ENCODE data around the gene DCP2.
"Not testable (repeated sequence)": the region's sequence is repeated elsewhere in the genome, so short reads cannot be mapped to it uniquely, and the experiment has no call there.

The DCP2 gene

DNA sequence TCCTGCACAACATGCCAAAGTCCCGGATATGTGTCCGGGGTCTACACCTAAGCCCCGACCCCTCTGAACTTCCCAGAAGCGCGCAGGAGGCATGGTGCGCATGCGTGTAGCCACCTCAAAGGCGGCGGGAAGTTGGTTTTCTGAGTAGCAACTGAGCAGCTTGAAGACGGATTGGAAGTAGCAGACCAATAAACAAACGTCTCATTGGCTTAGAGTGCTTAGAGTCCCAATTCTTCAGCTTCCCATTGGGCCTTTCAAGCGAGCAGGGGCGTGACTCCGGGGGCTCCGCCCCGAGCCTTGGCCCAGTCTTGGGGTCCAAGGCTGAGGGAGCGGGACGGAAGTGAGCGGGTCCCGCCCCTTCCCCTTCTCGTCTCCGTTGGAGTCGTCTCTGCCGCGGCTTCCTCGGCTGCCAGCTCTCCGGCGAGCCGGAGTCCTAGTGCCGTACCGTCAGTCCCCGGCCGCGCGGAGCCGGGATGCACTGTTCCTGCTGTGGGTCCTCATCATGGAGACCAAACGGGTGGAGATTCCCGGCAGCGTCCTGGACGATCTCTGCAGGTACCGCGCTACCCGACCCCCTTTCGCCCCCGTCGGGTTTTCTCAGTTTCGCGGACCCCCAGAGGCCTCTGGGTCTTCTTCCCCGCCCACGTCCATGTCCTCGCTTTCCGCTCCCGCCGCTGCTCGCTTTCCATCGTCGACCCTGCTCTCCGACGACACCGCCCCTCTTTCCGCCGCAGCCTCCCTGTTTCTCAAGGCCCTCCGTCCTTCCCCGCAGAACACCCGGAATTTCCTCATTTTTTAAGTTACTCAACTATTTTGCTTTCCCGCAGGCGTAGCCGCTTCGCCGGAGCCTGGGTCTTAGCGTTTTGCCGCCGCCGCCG, at the start of gene DCP2:
TSS of gene DCP2 (plus strand) at position 367 of the 878 bp plus-strand sequence. CDS start at position 503, 136 bp downstream.
- peak; percentile 99 for DNase-seq

DNA sequence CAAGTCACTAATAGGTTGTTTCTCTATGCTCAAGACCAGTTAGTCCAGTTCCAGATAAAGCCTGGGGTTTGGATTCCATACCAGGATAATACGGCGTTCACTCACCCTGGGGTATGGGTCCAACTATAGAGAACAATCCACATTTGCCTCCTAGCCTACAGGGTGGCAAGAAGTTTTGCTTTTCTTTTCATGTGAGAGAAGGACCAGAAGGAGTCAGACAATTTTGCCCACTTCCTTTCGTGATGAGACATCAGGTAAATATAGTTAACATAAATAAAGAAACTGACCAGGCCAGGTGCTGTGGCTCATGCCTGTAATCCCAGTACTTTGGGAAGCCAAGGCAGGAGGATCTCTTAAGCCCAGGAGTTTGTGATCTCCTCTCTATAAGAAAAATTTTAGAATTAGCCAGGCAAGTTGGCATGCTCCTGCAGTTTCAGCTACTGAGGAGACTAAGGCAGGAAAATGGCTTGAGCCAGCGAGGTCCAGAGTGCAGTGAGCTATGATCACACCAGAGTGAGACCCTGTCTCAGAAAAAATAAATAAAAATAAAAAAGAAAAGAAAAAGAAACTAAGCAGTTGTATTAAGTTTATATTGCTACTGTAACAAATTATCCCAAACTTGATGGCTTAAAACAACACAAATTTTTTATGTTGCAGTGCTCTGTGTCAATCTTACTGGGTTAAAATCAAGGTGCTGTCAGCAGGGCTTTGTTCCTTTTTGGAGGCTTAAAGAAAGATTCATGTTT, 47.1 kb upstream of the DCP2 start:
- DNase-seq: no peak

DNA sequence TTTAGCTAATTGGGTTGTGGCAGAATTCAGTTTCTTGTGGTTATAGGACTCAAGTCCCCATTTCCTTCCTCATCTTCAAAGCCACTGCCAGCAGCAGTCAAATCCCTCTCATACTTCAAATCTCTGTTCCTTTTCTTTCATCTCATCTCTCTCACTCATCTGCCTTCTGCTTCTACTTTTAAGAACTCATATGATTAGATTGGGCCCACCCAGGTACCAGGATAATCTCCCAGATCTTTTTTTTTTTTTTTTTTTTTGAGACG, 46.6 kb upstream of the DCP2 start:
- no peak for DNase-seq

DNA sequence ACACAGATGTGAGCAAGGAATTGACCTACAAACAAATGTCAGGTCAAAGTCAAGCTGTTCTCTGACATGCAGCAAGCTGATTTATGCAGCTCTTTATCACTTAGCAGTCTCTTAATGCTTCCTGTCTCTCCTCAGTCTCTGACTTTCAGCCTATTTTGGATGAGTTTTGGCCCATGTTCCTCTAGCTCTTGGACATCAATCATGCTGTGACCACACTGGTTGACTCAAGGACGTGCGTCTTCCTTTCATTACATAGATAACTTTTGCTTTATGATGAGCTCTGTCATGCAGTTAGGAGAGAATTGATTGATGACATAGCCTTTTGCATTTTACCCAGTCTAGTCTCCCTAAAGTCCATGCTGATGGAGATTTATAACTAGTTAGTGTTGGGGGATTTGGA, 45.1 kb upstream of the DCP2 start:
- DNase-seq: no peak

DNA sequence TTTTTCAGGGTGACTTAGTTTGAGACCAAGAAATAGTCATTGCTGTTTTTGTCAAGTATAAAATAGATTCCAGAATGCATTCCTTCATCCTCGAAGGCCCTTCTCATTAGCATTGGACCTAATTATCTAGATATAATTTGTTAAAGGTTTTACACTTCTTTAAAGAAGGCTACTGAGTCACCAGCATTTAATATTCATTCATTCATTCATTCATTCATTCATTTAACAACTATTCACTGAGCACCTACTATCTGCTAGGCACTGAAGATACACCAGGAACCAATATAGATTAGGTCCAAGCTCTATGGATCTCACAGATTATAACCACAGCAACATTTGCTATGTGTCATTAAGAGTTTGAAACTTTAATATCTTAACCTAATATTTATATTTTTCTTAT, 43.5 kb upstream of the DCP2 start:
- DNase-seq: no peak

DNA sequence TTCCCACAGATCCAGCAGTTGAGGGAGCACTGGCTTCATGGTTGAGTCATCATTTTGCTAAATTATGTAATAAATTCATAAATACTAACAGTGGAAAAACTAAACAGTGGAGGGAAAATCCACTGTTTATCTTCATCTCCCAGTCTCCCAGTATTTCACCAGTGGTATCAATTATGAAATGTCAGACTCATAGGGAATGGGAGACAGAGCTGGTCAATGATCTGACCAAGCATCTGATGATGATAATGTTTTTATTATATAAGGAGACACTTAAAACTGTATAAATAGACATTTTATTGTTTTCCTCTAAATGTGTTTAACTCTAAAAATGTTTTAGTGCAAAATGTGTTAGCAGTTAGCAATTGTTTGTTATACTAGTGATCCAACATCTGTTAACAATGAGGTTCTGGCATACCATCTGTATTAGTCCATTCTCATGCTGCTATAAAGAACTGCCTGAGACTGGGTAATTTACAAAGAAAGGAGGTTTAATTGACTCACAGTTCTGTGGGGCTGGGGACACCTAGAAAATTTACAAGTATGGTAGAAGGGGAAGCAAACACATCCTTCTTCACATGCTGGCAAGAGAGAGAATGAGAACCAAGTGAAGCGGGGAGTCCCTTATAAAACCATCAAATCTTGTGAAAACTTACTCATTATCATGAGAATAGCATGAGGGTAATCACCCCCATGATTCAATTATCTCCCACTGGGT, 42.8 kb upstream of the DCP2 start:
- DNase-seq: no peak

DNA sequence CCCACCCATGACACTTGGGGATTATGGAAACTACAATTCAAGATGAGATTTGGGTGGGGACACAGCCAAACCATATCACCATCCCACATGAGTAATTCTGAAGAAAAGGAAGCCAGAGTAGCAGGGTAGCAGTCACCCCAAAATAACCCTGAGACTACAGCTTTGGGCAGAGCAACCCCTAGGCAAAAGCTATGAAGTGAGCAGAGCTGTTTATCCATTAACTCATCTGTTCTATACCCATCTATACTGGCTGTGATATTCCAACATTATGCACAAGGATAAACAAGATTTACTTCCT, 42.3 kb upstream of the DCP2 start:
- no peak for DNase-seq

DNA sequence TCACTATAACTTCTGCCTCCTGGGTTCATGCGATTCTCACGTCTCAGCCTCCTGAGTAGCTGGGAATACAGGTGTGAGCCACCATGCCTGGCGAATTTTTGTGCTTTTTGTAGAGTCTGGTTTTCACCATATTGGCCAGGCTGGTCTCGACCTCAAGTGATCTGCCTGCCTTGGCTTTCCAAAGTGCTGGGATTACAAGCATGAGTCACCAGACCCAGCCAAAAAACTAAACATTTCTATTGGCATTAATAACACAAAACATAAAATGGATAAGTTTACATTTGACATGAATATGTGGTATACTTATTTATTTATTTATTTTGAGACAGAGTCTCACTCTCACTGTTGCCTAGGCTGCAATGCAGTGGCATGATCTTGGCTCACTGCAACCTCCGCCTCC, 40.9 kb upstream of the DCP2 start:
- no peak for DNase-seq

DNA sequence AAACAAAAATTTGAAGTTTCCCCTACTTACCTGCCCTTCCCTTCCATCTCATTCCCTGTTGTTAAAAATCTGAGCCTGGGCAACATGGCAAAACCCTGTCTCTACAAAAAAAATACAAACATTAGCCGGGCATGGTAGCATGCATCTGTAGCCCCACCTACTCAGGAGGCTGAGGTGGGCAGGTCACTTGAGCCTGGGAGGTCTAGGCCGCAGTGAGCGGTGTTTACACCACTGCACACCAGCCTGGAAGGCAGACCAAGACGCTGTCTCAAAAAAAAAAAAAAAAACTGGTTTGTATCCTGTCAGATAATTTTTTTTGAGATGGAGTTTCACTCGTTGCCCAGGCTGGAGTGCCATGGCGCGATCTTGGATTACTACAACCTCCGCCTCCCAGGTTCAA, 38.3 kb upstream of the DCP2 start:
- no peak for DNase-seq

DNA sequence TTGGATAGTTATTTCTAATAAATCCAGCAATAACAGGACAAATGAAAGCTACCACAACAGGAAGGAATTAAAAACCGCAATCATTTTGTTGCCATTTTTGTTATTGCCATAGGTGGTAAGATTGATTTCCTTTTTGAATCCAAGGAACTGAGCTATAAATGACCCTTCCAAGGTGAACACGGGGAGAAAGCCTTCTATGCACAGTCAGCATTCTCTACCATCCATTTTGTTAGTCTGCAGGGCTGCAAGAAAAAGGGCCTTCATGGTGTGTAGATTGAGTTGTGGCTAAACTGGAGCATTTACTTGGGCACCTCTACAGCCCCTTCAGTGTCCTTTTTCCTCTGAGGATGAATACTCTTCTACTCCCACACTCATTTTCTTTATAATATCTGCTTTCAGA, 35.9 kb upstream of the DCP2 start:
- no peak for DNase-seq

DNA sequence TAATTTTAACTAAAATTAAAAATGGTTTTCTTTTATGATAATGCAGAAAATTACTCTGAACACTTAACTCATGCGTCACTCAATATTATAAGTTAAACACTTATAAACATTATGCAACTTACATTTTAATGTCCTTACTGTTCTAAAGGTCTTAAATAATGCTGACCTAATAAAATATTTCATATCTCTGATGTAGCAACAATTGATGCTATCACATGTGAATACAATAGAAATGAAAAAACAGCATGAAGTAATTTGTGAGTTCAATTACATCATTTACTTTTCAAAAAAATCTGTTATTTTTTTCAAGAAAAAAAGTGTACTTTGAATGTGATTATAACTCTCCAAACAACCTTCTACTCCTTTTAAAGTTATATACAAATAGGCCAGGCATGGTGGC, 28.1 kb upstream of the DCP2 start:
- DNase-seq: no peak

DNA sequence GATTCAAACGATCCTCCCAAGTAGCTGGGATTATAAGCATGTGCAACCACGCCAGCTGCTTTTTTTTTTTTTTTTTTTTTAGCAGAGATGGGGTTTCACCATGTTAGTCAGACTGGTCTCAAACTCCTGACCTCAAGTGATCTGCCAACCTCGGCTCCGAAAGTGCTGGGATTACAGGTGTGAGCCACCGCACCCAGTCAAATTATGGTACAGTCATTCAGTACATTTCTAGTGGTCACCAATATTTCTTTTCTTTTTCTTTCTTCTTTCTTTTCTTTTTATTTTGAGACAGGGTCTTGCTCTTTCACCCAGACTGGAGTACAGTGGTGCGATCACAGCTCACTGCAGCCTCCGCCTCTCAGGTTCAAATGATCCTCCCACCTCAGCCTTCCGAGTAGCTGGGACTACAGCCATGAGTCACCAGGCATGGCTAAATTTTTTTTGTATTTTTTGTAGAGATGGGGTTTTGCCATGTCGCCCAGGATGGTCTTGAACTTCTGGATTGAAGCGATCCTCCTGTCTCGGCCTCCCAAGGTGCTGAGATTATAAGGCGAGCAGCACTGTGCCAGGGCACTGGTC, 25.4 kb upstream of the DCP2 start:
- no peak for DNase-seq

DNA sequence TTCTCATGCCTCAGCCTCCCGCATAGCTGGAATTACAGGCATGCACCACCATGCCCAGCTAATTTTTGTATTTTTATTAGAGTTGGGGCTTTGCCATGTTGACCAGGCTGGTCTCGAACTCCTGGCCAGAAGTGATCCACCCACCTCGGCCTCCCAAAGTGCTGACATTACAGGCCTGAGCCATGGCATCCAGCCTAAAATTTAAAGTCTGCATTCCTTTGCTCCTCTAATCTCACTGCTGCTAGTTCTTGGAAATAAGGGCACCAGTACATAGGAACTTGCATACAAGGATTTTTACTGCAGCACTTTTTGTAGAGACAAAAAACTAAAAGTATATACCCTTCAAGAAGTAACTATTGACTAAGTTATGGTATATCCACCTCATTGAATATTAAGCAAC, 20.0 kb upstream of the DCP2 start:
- no peak for DNase-seq

DNA sequence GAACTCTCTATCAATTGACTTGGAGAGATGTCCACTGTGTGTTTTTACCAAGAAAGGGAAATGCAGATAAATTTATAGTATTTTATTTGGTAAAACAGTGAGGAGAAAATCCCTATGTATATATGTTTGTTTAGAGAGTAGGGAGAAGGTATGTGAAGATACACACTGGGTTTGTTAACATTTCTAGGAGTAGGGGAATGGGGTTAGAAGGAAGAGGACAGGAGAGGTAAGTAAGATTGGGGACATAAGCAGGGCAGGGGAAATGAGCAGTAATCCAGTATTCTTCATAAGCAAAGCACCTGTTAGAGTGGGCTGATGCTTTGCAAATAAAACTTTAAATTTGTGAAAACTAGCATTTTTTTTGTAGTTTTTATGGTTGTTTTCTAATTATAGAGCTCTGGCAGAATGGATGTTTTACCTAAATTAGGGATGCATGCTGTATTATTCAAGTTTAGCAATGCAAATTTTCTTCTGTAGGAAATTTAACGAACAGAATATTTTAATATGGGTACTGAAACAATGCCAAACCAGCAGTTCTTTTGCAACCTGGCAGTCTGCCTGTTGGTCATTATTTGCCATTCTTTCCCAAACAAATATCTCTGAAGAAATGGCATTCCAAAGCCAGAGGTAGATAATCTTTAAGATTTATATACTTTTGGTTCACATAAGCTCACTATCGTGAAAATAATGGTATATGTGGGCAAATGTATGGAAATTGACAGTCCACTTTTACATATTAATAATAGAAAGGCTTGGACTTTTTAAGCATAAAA, 19.4 kb upstream of the DCP2 start:
- DNase-seq: no peak

DNA sequence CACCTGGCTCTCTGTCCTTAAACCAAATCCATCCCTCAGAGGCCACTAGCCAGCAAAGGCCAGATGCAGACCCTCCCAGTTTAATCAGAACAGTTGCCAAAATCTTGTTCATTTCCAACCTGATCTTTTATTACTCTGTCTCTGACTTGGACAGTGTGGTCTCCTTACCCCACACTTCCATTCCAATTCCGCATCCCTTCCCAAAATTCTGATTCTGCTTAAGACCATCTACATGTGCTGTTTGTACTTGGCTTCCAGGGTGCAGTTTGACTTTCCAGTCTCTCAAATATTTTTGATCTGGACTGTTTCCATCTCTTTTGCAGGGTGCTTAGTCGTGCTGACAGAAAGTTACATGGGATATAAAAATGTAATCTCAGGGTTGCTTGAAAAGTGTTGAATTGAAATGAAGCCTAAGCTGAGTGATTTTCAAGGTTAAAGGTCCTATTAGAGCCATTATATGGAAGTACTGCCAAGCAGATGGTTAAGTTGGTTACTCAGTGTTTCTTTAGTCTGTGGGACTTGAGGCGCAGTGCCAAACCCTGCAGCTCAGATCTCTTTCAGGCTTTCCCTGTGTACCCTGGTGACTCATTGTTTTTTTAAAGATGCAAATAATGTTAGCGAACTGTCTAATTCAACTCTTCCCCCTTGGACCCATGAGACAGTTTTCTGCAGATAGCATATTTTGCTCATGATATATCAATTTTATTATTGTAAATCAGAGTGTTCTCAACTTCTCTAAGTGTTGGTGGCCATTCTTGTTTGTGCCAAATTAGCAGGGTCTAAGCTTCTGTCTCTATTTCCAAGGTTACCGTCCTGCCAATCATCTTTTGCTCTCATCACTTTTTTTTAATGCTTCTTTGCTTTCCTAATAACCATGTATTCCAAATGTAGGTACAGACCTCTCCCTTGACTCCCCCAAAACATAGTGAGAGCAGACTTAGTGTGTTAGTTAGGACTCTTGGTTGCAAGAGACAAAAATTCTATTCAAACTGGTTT, 18.2 kb upstream of the DCP2 start:
- peak; percentile 39 for DNase-seq

DNA sequence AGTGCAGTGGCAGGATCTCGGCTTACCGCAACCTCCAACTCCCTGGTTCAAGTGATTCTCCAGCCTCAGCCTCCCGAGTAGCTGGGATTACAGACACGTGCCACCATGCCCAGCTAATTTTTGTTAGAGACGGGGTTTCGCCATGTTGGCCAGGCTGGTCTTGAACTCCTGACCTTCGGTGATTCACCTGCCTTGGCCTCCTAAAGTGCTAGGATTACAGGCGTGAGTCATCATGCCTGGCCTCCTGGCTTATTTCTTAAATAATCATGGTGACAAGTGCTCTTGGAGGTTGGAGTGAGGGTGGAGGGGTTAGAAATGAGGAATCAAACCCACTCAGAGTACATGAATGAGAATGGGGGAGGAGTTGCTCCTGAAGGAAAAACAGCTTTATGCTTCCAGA, 16.7 kb upstream of the DCP2 start:
- not testable (repeated sequence) for DNase-seq

DNA sequence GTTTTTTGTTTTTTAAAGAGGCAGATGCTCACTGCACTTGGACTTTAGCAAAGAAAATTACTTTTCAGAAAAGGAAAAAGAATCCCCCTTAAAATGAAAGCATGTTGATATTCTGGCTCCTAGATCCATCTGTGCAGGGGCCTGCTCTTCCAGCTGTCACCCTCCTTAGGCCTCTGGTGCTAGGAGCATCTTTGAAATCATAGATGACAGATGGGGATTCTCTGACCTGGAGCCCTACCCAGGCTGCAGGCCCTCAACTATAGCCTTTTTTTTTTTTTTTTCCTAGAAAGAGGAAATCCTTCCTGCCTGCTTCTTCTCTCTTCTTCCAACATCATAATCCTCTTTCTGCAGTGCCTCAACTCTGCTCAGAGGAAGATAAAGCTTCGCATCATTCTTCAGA, 16.3 kb upstream of the DCP2 start:
- DNase-seq: no peak

DNA sequence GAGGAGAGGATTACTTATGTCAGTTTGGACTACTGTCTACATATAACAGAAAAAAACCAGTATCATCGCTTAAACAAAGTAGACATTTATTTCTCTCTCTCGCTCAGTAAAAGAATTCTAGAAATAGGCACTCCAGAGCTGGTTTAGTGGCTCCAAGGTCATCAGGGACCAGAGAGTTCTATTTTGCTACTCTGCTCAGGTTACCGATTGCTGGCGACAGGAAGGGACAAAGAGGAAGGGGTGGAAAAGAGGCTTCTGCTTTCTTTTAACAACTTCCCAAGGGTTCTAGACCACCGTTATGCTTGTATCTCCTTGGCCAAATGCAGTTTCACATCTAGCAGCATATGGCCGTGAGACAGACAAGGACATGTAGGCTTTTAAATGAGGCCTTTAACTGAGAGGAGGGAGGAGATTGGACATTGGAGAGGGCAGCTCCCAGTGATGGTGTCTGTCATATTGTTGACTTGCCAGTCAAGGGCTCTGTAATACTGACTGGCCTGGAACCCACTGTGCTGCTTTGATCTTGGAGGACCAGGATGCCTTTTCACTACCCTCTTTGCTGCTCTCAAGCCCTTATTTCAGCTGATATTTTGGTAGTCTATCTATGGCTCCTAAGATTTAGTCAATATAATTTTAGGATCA, 15.6 kb upstream of the DCP2 start:
- DNase-seq: no peak

DNA sequence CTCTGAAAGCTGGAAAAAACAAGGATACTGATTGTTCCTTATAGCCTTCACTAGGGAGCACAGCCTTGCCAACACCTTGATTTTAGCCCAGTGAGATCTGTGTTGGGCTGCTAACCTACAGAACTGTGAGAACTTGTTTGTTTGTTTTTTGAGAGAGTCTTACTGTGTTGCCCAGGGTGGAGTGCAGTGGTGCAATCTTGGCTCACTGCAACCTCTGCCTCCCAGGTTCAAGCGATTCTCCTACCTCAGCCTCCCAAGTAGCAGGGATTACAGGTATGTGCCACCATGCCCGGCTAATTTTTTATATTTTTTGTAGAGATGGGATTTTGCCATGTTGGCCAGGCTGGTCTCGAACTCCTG, 13.2 kb upstream of the DCP2 start:
- DNase-seq: not testable (repeated sequence)

DNA sequence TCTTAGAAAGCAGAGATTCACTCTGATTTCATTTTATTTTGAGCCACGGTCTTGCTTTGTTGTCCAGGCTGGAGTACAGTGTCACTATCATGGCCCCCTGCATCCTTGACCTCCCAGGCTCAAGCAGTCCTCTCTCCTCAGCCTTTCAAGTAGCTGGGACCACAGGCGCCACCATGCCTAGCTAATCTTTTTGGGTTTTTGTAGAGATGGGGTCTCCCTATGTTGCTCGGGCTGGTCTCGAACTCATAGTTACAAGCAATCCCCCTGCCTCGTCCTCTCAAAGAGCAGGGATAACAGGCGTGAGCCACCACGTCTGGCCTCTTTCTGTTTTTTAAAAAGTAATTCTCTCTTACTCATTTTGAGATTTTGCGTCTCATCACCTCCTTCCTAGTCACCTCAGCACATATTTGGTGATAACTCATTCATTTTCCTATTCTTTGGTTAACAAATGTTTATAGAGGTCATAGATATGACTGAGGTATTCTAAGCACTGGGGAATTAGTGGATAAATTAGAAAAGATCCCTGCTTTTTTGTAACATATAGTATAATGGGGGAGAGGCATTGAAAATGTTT, 10.8 kb upstream of the DCP2 start:
- DNase-seq: no peak

DNA sequence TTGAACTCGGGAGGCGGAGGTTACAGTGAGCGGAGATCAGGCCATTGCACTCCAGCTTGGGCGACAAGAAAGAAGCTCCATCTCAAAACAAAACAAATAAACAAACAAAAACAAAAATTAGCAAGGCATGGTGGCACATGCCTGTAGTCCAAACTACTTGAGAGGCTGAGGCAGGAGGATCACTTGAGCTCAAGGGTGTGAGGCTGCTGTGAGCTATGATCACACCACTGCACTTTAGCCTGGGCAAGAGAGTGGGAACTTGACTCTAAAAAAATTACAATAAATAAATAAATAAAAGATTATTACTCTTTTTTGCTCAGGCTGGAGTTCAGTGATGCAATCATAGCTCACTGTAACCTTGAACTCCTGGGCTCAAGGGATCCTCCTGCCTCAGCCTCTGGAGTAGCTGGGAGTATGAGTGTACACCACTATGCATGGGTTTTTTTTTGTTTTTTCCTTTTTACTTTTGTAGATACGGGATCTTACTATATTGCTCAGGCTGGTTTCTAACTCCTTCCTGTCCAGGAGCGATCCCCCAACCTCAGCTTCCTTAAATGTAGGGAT, 9.0 kb upstream of the DCP2 start:
- DNase-seq: no peak

All from hematopoietic multipotent progenitor cell treated with erythropoietin and hydrocortisone succinate and interleukin-3 and kit ligand, for 8 days (in vitro differentiated cells).